GM23248 (cell line): ENCODE measurements around the gene AVL9.

Source experiments
- EZH2 ChIP-seq: fragments of 200-600 bp; sonication (generic); IDR thresholded peaks from 2 replicates; pipeline ENCODE4 v1.6.1; 2018; ENCODE audit warnings: antibody characterized with exemption, mild to moderate bottlenecking; ENCODE audit not compliant: insufficient read depth, poor library complexity, severe bottlenecking
- EZH2phosphoT487 ChIP-seq: fragments of 200-600 bp; sonication (generic); IDR thresholded peaks from 2 replicates; pipeline ENCODE4 v1.6.1; 2018; ENCODE audit warnings: antibody characterized with exemption, moderate library complexity, mild to moderate bottlenecking, low read depth; ENCODE audit not compliant: insufficient read depth

DNA sequence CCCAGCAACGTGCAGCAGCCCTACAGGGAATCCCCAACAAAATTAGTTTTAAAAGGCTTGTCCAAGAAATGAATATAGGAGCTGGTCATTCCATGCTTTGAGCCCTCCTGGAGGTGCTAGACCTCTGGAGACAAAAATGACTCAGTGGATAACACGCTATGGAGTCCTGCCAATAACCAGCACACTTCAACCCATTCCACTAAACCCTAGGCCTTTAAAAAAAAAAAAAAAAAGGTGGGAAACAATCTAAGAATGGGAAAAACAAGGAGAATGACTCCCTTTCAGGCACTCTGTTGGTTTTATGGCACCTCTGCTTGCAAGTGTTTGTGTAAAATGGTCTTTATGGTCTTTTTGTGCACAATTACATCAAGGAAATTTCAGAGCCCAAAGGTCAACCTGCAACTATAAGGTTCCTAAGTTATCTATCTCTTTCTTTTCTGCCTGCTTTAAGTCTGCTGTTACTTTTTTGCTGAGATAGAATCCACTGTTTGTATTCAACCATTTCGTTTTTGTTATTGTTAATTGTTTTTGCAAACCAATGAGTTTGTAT is 21.3 kb downstream of the AVL9 start:
- TF ChIP-seq EZH2 = no peak
- TF ChIP-seq EZH2phosphoT487 = no peak
